HG03575 (cell line): ENCODE measurements around the gene DAD1.
A peak's percentile ranks its signal among the peaks of the same experiment; 100 is the strongest.
"Not testable (repeated sequence)": the region's sequence is repeated elsewhere in the genome, so short reads cannot be mapped to it uniquely, and the experiment has no call there.

Experiments
- ATAC-seq: cut with Tn5 transposase; IDR thresholded peaks from one replicate; pipeline ENCODE4 v1.9.1; 2021; ENCODE audit not compliant: unreplicated experiment, insufficient number of reproducible peaks, low FRiP score; ENCODE audit errors: extremely low read depth

Gene DAD1

GRCh38 chr14:22589096-22589839 is at the start of gene DAD1:
TSS of gene DAD1 (minus strand) at chr14:22589224. CDS start at chr14:22589157, 67 bp downstream.
- ATAC-seq, result peak; percentile 59

- not testable (repeated sequence) for ATAC-seq
Measured at GRCh38 chr14:22635980-22636379, 47.0 kb upstream of the DAD1 start.

GRCh38 chr14:22634233-22634900 is 45.3 kb upstream of the DAD1 start:
- no peak for ATAC-seq

GRCh38 chr14:22630486-22630885 is 41.5 kb upstream of the DAD1 start:
- no peak for ATAC-seq

- no peak for ATAC-seq
Measured at GRCh38 chr14:22630066-22630465, 41.0 kb upstream of the DAD1 start.

GRCh38 chr14:22629361-22629760 is 40.3 kb upstream of the DAD1 start:
- ATAC-seq, result no peak

- ATAC-seq, result no peak
Measured at GRCh38 chr14:22627506-22628263, 38.7 kb upstream of the DAD1 start.

GRCh38 chr14:22626590-22626989 is 37.6 kb upstream of the DAD1 start:
- no peak for ATAC-seq

GRCh38 chr14:22623047-22623446 is 34.0 kb upstream of the DAD1 start:
- no peak for ATAC-seq

GRCh38 chr14:22622255-22622654 is 33.2 kb upstream of the DAD1 start:
- ATAC-seq, result no peak

GRCh38 chr14:22615765-22616164 is 26.7 kb upstream of the DAD1 start:
- not testable (repeated sequence) for ATAC-seq

GRCh38 chr14:22614240-22614799 is 25.3 kb upstream of the DAD1 start:
- no peak for ATAC-seq

- no peak for ATAC-seq
Measured at GRCh38 chr14:22613736-22614239, 24.8 kb upstream of the DAD1 start.

- ATAC-seq, result no peak
Measured at GRCh38 chr14:22613106-22613695, 24.2 kb upstream of the DAD1 start.

GRCh38 chr14:22610931-22611330 is 21.9 kb upstream of the DAD1 start:
- no peak for ATAC-seq

- ATAC-seq, result no peak
Measured at GRCh38 chr14:22607291-22607690, 18.3 kb upstream of the DAD1 start.

GRCh38 chr14:22606380-22606779 is 17.4 kb upstream of the DAD1 start:
- no peak for ATAC-seq

GRCh38 chr14:22602862-22603261 is 13.8 kb upstream of the DAD1 start:
- no peak for ATAC-seq

GRCh38 chr14:22601996-22602395 is 13.0 kb upstream of the DAD1 start:
- ATAC-seq, result no peak
